Mesenchymal stem cell (in vitro differentiated cells and primary cell): ENCODE measurements around the gene POLDIP3.
"Not testable (repeated sequence)": the region's sequence is repeated elsewhere in the genome, so short reads cannot be mapped to it uniquely, and the experiment has no call there.

Source experiments
- DNase-seq: peaks from one replicate; pipeline ENCODE4 v3.0.0-alpha.2; 2013
- H2AFZ ChIP-seq: one replicate; pipeline ENCODE4 v1.6.1; 2013; ENCODE audit warnings: low read depth, mild to moderate bottlenecking, control low read depth, inconsistent platforms, low read length, moderate library complexity
- H2AK5ac ChIP-seq: 2 replicates; pipeline ENCODE4 v1.6.1; 2013; ENCODE audit warnings: low read length, moderate library complexity, mild to moderate bottlenecking, inconsistent platforms; ENCODE audit not compliant: severe bottlenecking
- H2BK120ac ChIP-seq: one replicate; pipeline ENCODE4 v1.6.1; 2013; ENCODE audit warnings: low read depth, mild to moderate bottlenecking, inconsistent platforms, low read length, moderate library complexity
- H2BK12ac ChIP-seq, 2 experiments: one replicate each; pipeline ENCODE4 v1.6.1; 2013; ENCODE audit warnings: inconsistent platforms in 2 of 2, low read length in 2 of 2, mild to moderate bottlenecking in 2 of 2, moderate library complexity in 2 of 2, control low read depth in 1 of 2
- H2BK15ac ChIP-seq: one replicate; pipeline ENCODE4 v1.6.1; 2013; ENCODE audit warnings: mild to moderate bottlenecking, low read depth, inconsistent platforms; ENCODE audit not compliant: poor library complexity, severe bottlenecking
- H2BK5ac ChIP-seq: 2 replicates; pipeline ENCODE4 v1.6.1; 2013; ENCODE audit warnings: low read depth, mild to moderate bottlenecking, low read length, control low read depth, inconsistent platforms; ENCODE audit not compliant: poor library complexity, severe bottlenecking
- H3K14ac ChIP-seq, 2 experiments: one replicate each; pipeline ENCODE4 v1.6.1; 2013; ENCODE audit warnings: inconsistent platforms in 2 of 2, low read length in 2 of 2, control low read depth in 1 of 2, mild to moderate bottlenecking in 1 of 2, moderate library complexity in 1 of 2
- H3K18ac ChIP-seq, 2 experiments: one replicate each; pipeline ENCODE4 v1.6.1; 2013; ENCODE audit warnings: inconsistent platforms in 2 of 2, low read length in 2 of 2, control low read depth in 1 of 2, low read depth in 1 of 2, mild to moderate bottlenecking in 1 of 2
- H3K23ac ChIP-seq, 2 experiments: one replicate each; pipeline ENCODE4 v1.6.1; 2013; ENCODE audit warnings: inconsistent platforms in 2 of 2, low read length in 2 of 2, mild to moderate bottlenecking in 2 of 2, moderate library complexity in 2 of 2, control low read depth in 1 of 2
- H3K27ac ChIP-seq: 2 replicates; pipeline ENCODE4 v1.5.1; 2013; ENCODE audit warnings: mild to moderate bottlenecking, moderate library complexity, low read length, control low read depth, inconsistent platforms; ENCODE audit not compliant: poor library complexity, severe bottlenecking
- H3K27me3 ChIP-seq, 2 experiments: 2 replicates each; pipeline versions ENCODE4 v1.6.1 to v1.7.0; 2013; ENCODE audit warnings: low read length in 2 of 2, mild to moderate bottlenecking in 2 of 2, moderate library complexity in 2 of 2, control low read depth in 1 of 2, inconsistent platforms in 1 of 2; ENCODE audit not compliant: control insufficient read depth in 1 of 2, insufficient read depth in 1 of 2
- H3K36me3 ChIP-seq, 2 experiments: 2 replicates each; pipeline versions ENCODE4 v1.6.1 to v1.7.0; 2013; ENCODE audit warnings: low read length in 2 of 2, control low read depth in 1 of 2, inconsistent platforms in 1 of 2, low read depth in 1 of 2, mild to moderate bottlenecking in 1 of 2; ENCODE audit not compliant: insufficient read depth in 2 of 2, control insufficient read depth in 1 of 2
- H3K4ac ChIP-seq, 2 experiments: one replicate each; pipeline ENCODE4 v1.6.1; 2013; ENCODE audit warnings: inconsistent platforms in 2 of 2, low read length in 2 of 2, mild to moderate bottlenecking in 2 of 2, moderate library complexity in 2 of 2, control low read depth in 1 of 2, low read depth in 1 of 2
- H3K4me1 ChIP-seq: 2 replicates; pipeline ENCODE4 v1.6.1; 2013; ENCODE audit warnings: low read depth, low read length, control low read depth; ENCODE audit not compliant: control insufficient read depth, insufficient read depth
- H3K4me2 ChIP-seq: 2 replicates; pipeline ENCODE4 v1.6.1; 2013; ENCODE audit warnings: low read length, mild to moderate bottlenecking, inconsistent platforms; ENCODE audit not compliant: poor library complexity, severe bottlenecking
- H3K4me3 ChIP-seq, 2 experiments: 2 replicates each; pipeline versions ENCODE4 v1.5.1 to v1.7.0; 2013; ENCODE audit warnings: low read length in 2 of 2, mild to moderate bottlenecking in 2 of 2, control low read depth in 1 of 2, low read depth in 1 of 2; ENCODE audit not compliant: insufficient read depth in 1 of 2
- H3K79me1 ChIP-seq: replicated peaks from 2 replicates; pipeline ENCODE4 v1.6.1; 2013; ENCODE audit warnings: mild to moderate bottlenecking, control low read depth, low read length, inconsistent platforms; ENCODE audit not compliant: poor library complexity, severe bottlenecking
- H3K9ac ChIP-seq: 2 replicates; pipeline ENCODE4 v1.7.0; 2013; ENCODE audit warnings: mild to moderate bottlenecking, low read length, moderate library complexity
- H3K9me3 ChIP-seq: 2 replicates; pipeline ENCODE4 v1.7.0; 2013; ENCODE audit warnings: mild to moderate bottlenecking, low read length; ENCODE audit not compliant: control insufficient read depth
- H4K8ac ChIP-seq: one replicate; pipeline ENCODE4 v1.6.1; 2013; ENCODE audit warnings: inconsistent platforms, mild to moderate bottlenecking, low read length, moderate library complexity
- H4K91ac ChIP-seq: one replicate; pipeline ENCODE4 v1.6.1; 2013; ENCODE audit warnings: mild to moderate bottlenecking, low read length, inconsistent platforms
- WGBS: methylation state at CpG from one replicate; pipeline ENCODE4 v1.1.7; 2013; ENCODE audit warnings: mixed read lengths; 5-methylcytosine and 5-hydroxymethylcytosine counted together

POLDIP3 gene

GRCh38 chr22:42575996-42576574 lies 38.6 kb downstream of the POLDIP3 start:
- H3K9ac ChIP-seq, H2BK120ac ChIP-seq, H3K9me3 ChIP-seq, H2BK5ac ChIP-seq, H3K4me3 ChIP-seq, DNase-seq, H2AFZ ChIP-seq, H3K18ac ChIP-seq, H3K27me3 ChIP-seq, H3K23ac ChIP-seq, H2AK5ac ChIP-seq, H4K91ac ChIP-seq, H3K4me2 ChIP-seq, H3K79me1 ChIP-seq, H2BK12ac ChIP-seq, H3K14ac ChIP-seq, H3K27ac ChIP-seq, H2BK15ac ChIP-seq, H4K8ac ChIP-seq, H3K4me1 ChIP-seq, H3K4ac ChIP-seq: not testable (repeated sequence)
- WGBS, result 90% methylated on average over 22 of the region's 30 CpGs
- peaks cover 36 to 68% of the 10 kb centered on the region in 2 experiments for H3K36me3 ChIP-seq

- WGBS, result 93% methylated on average over 10 of the region's 21 CpGs
- not testable (repeated sequence) for H2AFZ ChIP-seq, H3K9ac ChIP-seq, H4K91ac ChIP-seq, H3K4me1 ChIP-seq, H3K27me3 ChIP-seq, H2BK12ac ChIP-seq, H2BK120ac ChIP-seq, H3K4me3 ChIP-seq, DNase-seq, H3K79me1 ChIP-seq, H3K9me3 ChIP-seq, H2AK5ac ChIP-seq, H3K27ac ChIP-seq, H2BK5ac ChIP-seq, H4K8ac ChIP-seq, H2BK15ac ChIP-seq, H3K23ac ChIP-seq, H3K18ac ChIP-seq, H3K4ac ChIP-seq, H3K4me2 ChIP-seq, H3K14ac ChIP-seq
- H3K36me3 ChIP-seq, result peaks cover 37 to 76% of the 10 kb centered on the region in 2 experiments
Observed at GRCh38 chr22:42574468-42574867, 40.2 kb downstream of the POLDIP3 start.

- H3K27ac ChIP-seq, result not testable (repeated sequence)
Observed at GRCh38 chr22:42574046-42574445, 40.6 kb downstream of the POLDIP3 start.

GRCh38 chr22:42571068-42571467 lies 43.6 kb downstream of the POLDIP3 start:
- H3K27ac ChIP-seq, H3K9ac ChIP-seq, H3K4me3 ChIP-seq, H2BK12ac ChIP-seq, DNase-seq, H2BK15ac ChIP-seq, H3K4me2 ChIP-seq, H3K79me1 ChIP-seq, H3K14ac ChIP-seq, H3K18ac ChIP-seq, H3K4ac ChIP-seq, H4K91ac ChIP-seq, H3K4me1 ChIP-seq, H4K8ac ChIP-seq, H2AK5ac ChIP-seq, H2BK120ac ChIP-seq, H3K27me3 ChIP-seq, H2AFZ ChIP-seq, H2BK5ac ChIP-seq, H3K9me3 ChIP-seq, H3K23ac ChIP-seq: not testable (repeated sequence)
- H3K36me3 ChIP-seq, result peaks cover 22 to 51% of the 10 kb centered on the region in 2 experiments
- 93% methylated on average over 12 of the region's 12 CpGs for WGBS

More at GRCh38 chr22:42574046-42574445, 40.6 kb downstream of the POLDIP3 start:
- not testable (repeated sequence) for H3K4ac ChIP-seq, H4K91ac ChIP-seq, H2BK5ac ChIP-seq, H2BK12ac ChIP-seq, H3K18ac ChIP-seq, H3K4me2 ChIP-seq, H2BK15ac ChIP-seq, H3K79me1 ChIP-seq, H2AK5ac ChIP-seq, H3K4me3 ChIP-seq, H2AFZ ChIP-seq, DNase-seq, H3K27me3 ChIP-seq, H3K14ac ChIP-seq, H3K4me1 ChIP-seq, H3K9ac ChIP-seq, H3K9me3 ChIP-seq, H2BK120ac ChIP-seq, H4K8ac ChIP-seq, H3K23ac ChIP-seq
- peaks cover 38 to 76% of the 10 kb centered on the region in 2 experiments for H3K36me3 ChIP-seq
- 88% methylated on average over 1 of the region's 1 CpG for WGBS
